SU-DHL-6 (cell line): ENCODE data around the gene CPNE5.

Experiments used
- H2AFZ ChIP-seq: fragments of 200-600 bp; sonication (generic); 2 replicates; pipeline ENCODE4 v1.6.1; 2014; ENCODE audit warnings: low read depth, mild to moderate bottlenecking, moderate library complexity, mixed read lengths, antibody characterized with exemption, low read length; ENCODE audit not compliant: severe bottlenecking
- H3F3A ChIP-seq: fragments of 200-600 bp; shearing (Covaris generic); 2 replicates; pipeline ENCODE4 v1.6.0; 2016; ENCODE audit warnings: antibody characterized with exemption, mild to moderate bottlenecking; ENCODE audit not compliant: insufficient read depth
- H3K27ac ChIP-seq: fragments of 200-600 bp; sonication (generic); 2 replicates; pipeline ENCODE4 v1.5.1; 2016; ENCODE audit warnings: low read depth, mild to moderate bottlenecking, low read length, moderate library complexity, mixed read lengths
- H3K27me3 ChIP-seq: fragments of 200-600 bp; sonication (generic), shearing (Covaris generic); 2 replicates; pipeline ENCODE4 v1.6.0; 2014; ENCODE audit warnings: mild to moderate bottlenecking, low read length
- H3K36me3 ChIP-seq: fragments of 200-600 bp; sonication (generic); 2 replicates; pipeline ENCODE4 v1.6.1; 2014; ENCODE audit warnings: mild to moderate bottlenecking, low read length, mixed read lengths
- H3K4me2 ChIP-seq: fragments of 300-600, 200-600 bp; shearing (Covaris generic), sonication (generic); 2 replicates; pipeline ENCODE4 v1.6.0; 2014; ENCODE audit warnings: low read length, low read depth, mild to moderate bottlenecking; ENCODE audit not compliant: poor library complexity, severe bottlenecking
- H3K4me3 ChIP-seq: fragments of 200-600 bp; sonication (generic); 2 replicates; pipeline ENCODE4 v1.5.1; 2014; ENCODE audit warnings: antibody characterized with exemption, low read length, mild to moderate bottlenecking, mixed read lengths; ENCODE audit not compliant: insufficient read depth, poor library complexity, severe bottlenecking
- H3K79me2 ChIP-seq: fragments of 200-600 bp; sonication (generic); 2 replicates; pipeline ENCODE4 v1.6.1; 2014; ENCODE audit warnings: mild to moderate bottlenecking, low read length, moderate library complexity; ENCODE audit not compliant: insufficient read depth
- H3K9ac ChIP-seq: fragments of 200-600 bp; sonication (generic); 2 replicates; pipeline ENCODE4 v1.7.0; 2014; ENCODE audit warnings: mild to moderate bottlenecking, low read length
- H3K9me2 ChIP-seq: fragments of 200-600 bp; sonication (generic); replicated peaks from 2 replicates; pipeline ENCODE4 v1.6.1; 2014; ENCODE audit warnings: low read length; ENCODE audit not compliant: insufficient read depth
- H3K9me3 ChIP-seq: fragments of 200-600 bp; sonication (generic); 2 replicates; pipeline ENCODE4 v1.6.1; 2014; ENCODE audit warnings: low read length, mixed read lengths; ENCODE audit not compliant: insufficient read depth
- H4K20me1 ChIP-seq: fragments of 200-600 bp; sonication (generic); 2 replicates; pipeline ENCODE4 v1.6.1; 2014; ENCODE audit warnings: low read depth, mild to moderate bottlenecking, antibody characterized with exemption, low read length, moderate library complexity, mixed read lengths
- CTCF ChIP-seq: fragments of 200-600 bp; sonication (generic); IDR thresholded peaks from one replicate; pipeline ENCODE4 v1.5.1; 2017; ENCODE audit warnings: antibody characterized with exemption, mild to moderate bottlenecking, low read length, moderate library complexity; ENCODE audit not compliant: insufficient read depth, poor library complexity, severe bottlenecking
- EZH2phosphoT487 ChIP-seq: fragments of 200-600 bp; sonication (generic), shearing (Covaris generic); conservative IDR thresholded peaks from 2 replicates; pipeline ENCODE4 v1.6.1; 2018; ENCODE audit warnings: mild to moderate bottlenecking, antibody characterized with exemption, low read length, moderate library complexity, mixed read lengths

Gene CPNE5

GRCh38 chr6:36791085-36791484 is 48.2 kb downstream of the CPNE5 start:
- H3K9me3 ChIP-seq: no peaks in the 10 kb centered on the region
- TF ChIP-seq CTCF (no peak), EZH2phosphoT487 (no peak)
- H3K79me2 ChIP-seq: no peaks in the 10 kb centered on the region
- no peaks in the 10 kb centered on the region for H3K27me3 ChIP-seq
- H3K4me2 ChIP-seq: no peak overlapping the region
- H3K4me3 ChIP-seq: no peak overlapping the region
- no peaks in the 10 kb centered on the region for H3F3A ChIP-seq
- H4K20me1 ChIP-seq: no peaks in the 10 kb centered on the region
- no peak overlapping the region for H3K9ac ChIP-seq
- H3K27ac ChIP-seq: no peak overlapping the region
- no peaks in the 10 kb centered on the region for H3K36me3 ChIP-seq
- H3K9me2 ChIP-seq: no peaks in the 10 kb centered on the region
- no peak overlapping the region for H2AFZ ChIP-seq

GRCh38 chr6:36788768-36789167 is 50.5 kb downstream of the CPNE5 start:
- Histone ChIP-seq H4K20me1 (no peaks in the 10 kb centered on the region), H3K9me2 (no peaks in the 10 kb centered on the region), H3K36me3 (no peaks in the 10 kb centered on the region), H3K27ac (no peak overlapping the region), H2AFZ (no peak overlapping the region), H3F3A (no peaks in the 10 kb centered on the region), H3K4me3 (no peak overlapping the region), H3K27me3 (no peaks in the 10 kb centered on the region), H3K79me2 (no peaks in the 10 kb centered on the region), H3K4me2 (no peak overlapping the region), H3K9me3 (no peaks in the 10 kb centered on the region), H3K9ac (no peak overlapping the region)
- TF ChIP-seq CTCF (no peak), EZH2phosphoT487 (no peak)

GRCh38 chr6:36788186-36788585 is 51.1 kb downstream of the CPNE5 start:
- Histone ChIP-seq H3K4me3 (no peak overlapping the region), H3K36me3 (no peaks in the 10 kb centered on the region), H3K27ac (no peak overlapping the region), H4K20me1 (no peaks in the 10 kb centered on the region), H3K27me3 (no peaks in the 10 kb centered on the region), H2AFZ (no peak overlapping the region), H3F3A (no peaks in the 10 kb centered on the region), H3K9ac (no peak overlapping the region), H3K9me2 (no peaks in the 10 kb centered on the region), H3K4me2 (no peak overlapping the region), H3K9me3 (no peaks in the 10 kb centered on the region), H3K79me2 (no peaks in the 10 kb centered on the region)
- TF ChIP-seq CTCF (no peak), EZH2phosphoT487 (no peak)

GRCh38 chr6:36787210-36787609 is 52.0 kb downstream of the CPNE5 start:
- Histone ChIP-seq H3K27me3 (no peaks in the 10 kb centered on the region), H3K36me3 (no peaks in the 10 kb centered on the region), H3K4me3 (no peak overlapping the region), H3K4me2 (no peak overlapping the region), H2AFZ (no peak overlapping the region), H3F3A (no peaks in the 10 kb centered on the region), H3K9ac (no peak overlapping the region), H3K9me3 (no peaks in the 10 kb centered on the region), H3K27ac (no peak overlapping the region), H4K20me1 (no peaks in the 10 kb centered on the region), H3K9me2 (no peaks in the 10 kb centered on the region), H3K79me2 (no peaks in the 10 kb centered on the region)
- TF ChIP-seq EZH2phosphoT487 (no peak), CTCF (no peak)
